ENCODE measurements around the gene PAMR1. TPM values are rescaled to one million over a fixed set of nuclear protein-coding genes. Genes with fewer than 3 reads are reported as not detected.
A peak's percentile ranks its signal among the peaks of the same experiment; 100 is the strongest.
"Not testable (repeated sequence)": the region's sequence is repeated elsewhere in the genome, so short reads cannot be mapped to it uniquely, and the experiment has no call there.

Gene PAMR1, protein sequence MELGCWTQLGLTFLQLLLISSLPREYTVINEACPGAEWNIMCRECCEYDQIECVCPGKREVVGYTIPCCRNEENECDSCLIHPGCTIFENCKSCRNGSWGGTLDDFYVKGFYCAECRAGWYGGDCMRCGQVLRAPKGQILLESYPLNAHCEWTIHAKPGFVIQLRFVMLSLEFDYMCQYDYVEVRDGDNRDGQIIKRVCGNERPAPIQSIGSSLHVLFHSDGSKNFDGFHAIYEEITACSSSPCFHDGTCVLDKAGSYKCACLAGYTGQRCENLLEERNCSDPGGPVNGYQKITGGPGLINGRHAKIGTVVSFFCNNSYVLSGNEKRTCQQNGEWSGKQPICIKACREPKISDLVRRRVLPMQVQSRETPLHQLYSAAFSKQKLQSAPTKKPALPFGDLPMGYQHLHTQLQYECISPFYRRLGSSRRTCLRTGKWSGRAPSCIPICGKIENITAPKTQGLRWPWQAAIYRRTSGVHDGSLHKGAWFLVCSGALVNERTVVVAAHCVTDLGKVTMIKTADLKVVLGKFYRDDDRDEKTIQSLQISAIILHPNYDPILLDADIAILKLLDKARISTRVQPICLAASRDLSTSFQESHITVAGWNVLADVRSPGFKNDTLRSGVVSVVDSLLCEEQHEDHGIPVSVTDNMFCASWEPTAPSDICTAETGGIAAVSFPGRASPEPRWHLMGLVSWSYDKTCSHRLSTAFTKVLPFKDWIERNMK
- polyA plus RNA-seq (2013, experiment 1 of 2; ENCODE audit: insufficient read length) = 10.6 TPM
- 10.6 TPM for polyA plus RNA-seq (2013, experiment 2 of 2; ENCODE audit: insufficient read length)

DNA sequence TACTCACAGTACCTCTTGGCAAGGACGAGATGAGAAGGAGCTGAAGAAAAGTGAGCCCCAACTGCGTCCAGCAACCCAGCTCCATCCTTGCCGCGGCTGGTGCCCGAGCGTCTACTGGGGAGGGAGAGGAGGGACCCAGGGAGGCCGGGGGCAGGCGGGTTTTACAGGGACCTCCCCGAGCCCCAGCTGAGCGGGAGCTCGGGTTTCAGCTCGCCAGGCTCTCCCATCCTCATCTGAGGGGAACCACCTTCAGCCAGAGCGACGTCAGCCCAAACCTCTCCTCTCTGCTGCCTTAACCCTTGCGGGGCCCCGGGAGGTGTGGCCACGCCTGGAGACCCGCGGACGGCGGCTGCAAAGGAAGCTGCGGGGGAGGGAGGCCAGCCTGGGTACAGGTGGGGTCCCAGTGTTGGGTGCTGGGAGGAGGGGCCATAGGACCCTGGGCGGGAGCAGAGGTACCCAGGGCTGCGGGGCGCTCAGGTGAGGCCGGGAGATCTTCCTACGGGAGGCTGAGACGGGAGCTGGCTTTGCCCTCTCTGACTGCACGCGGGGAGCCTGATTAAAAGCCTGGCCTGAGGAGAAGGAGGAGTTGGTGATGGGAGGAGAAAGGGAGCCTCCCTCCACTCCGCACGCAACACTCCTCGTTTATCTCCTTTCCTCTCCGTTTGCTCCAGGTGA, at the start of gene PAMR1:
Gene PAMR1, minus strand, starts transcription at position 116 of the 675 bp plus-strand sequence. Its CDS starts 31 bp downstream, at position 85.
- DNase-seq = peak; percentile 63

GRCh38 chr11:35571696-35572095, 46.3 kb upstream of the PAMR1 start:
- DNase-seq = no peak

DNA sequence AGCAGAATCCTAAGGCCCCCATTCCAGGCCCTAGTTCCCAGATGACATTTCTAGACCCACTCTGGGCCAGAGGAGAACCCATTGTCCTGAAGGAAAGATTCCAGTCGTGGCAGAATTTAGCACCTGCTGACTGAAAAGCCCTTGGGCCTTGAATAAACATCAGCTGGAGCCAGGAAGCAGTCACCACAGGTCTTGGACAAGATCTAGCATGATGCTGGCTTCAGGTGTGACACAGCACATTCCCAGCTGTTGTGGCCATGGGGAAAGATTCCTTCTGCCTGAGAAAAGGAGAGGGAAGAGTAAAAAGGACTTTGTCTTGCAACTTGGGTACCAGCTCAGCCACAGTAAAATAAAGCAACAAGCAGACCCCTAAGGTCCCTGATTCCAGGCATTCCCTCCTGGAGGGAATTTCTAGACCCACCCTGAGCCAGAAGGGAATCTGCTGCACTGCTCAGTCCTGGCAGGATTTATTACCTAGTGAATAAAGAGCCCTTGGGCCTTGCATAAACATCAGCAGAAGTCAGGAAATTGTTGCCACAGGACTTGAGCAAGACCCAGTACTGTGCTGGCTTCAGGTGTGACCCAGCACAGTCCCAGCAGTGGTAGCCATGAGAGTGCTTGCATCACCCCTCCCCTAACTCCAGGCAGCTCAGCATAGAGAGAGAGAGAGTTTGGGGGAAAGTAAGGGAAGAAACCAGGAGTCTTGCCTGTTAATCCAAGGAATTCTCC, 42.5 kb upstream of the PAMR1 start:
- no peak for DNase-seq

GRCh38 chr11:35566885-35567284, 41.5 kb upstream of the PAMR1 start:
- DNase-seq = no peak

- DNase-seq = peak; percentile 60
Measured at GRCh38 chr11:35566181-35566580, 40.8 kb upstream of the PAMR1 start.

DNA sequence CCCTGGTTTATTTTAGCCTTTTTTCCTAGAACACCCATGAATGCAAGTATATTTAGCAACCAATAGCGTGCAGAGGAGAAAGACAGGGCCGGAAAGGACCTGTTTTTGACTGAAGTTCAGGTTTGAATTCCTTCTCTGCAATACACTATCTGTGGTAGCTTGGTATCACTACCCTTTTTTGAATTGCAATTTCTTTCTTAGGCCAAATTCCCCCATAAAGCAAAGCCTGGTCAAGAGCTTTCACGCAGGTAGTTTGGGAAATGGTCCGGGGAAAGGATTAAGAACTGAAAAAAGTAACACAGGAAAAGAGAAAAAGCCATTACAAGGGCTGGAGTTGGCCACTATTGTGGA, 38.8 kb upstream of the PAMR1 start:
- no peak for DNase-seq

- peak; percentile 85 for DNase-seq
Measured at GRCh38 chr11:35563484-35564244, 38.2 kb upstream of the PAMR1 start.

DNA sequence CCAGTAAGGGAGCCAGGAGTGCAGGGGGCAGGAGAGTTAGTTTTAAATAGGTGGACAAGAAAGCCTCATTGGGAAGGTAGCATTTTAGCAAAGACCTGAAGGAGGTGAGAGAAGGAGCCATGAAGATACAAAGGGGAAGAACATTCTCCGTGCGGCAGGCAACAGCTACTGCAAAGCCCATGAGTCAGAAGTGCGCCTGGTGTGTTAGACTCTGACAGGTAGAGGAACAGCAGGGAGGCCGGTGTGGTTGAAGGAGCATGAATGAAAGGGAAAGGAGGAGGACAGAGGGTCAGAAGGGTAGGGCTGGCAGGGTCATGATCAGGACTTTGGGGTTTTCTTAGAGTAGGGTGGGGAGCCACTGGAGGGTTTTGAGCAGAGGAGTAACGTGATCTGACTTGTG, 34.5 kb upstream of the PAMR1 start:
- DNase-seq = no peak

DNA sequence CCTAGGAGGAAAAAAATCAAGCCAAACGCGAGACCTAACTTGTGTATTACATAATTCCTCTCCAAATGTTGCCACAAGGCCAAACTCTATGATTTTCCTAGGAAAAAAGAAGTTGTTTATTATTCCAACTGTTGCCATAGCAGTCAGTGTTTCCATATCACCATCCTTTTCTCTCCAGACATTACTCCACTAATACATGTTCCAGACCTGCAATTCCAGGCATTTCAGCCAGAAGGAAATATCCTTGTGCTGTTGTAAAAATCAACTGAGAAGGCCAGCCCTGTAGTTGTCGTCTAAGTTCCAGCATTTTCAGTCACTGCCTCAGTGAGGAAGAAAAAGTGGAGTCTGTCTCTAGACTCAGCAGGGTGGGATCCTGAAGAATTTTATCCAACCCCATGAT, 33.1 kb upstream of the PAMR1 start:
- peak; percentile 53 for DNase-seq

DNA sequence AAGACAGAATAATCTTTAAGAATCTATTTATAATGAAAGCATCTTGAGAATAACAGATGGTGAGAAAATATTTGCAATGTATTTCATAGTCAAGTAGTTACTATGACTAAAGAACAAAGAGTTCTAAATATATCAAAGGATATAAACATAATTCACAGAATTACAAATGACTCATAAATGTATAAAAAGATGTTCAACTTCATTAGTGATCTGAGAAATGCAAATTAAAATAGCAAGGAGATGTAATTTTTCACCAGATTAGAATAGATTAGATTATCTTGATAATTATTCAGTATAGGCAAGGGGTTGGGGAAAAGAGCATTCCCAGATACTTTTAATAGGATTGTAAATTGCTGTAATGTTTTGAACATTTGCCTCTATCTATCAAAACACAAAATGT, 30.1 kb upstream of the PAMR1 start:
- DNase-seq = no peak

DNA sequence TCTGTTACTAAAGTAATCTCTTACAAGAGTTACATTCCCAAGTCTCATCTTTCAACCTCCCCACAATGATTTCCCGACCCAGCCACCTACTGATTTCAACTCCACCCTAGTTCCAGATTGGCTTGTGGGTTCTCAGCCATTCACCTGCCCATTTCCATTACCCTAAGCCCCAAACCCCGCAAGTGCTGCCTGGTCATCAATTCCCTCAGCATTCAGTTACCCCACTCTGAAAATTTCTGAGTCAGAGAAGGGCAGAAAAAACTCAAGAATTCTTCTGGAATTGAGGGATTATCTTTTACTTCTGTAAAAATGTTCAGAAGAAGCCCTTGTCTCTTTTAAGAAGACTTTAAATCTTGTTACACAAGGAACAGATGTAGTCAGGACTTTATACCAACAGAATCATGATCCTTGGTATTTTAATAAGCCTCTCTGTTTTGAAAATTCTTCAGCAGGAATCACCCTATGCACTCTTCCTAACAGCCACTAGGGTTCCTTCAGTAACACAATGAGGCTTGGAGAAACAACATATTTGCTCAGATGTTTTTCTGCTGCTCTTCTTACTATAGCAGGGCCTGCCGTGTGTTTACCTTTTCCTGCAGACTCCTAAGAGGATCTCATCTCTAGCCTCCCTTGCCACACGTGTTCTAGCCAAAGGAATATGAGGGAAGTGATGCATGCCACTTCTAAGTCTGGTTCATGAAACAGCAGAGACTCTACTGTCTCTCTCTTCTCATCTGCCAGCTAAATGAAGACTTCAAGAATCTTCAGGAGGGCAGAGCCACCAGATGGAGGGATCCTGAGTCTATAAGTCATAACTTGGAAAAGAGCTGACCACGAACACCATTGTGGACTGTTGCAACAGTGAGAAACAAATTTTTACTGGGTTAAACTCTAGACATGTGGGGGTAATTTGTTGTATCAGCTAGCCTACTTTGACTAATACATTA, 29.3 kb upstream of the PAMR1 start:
- DNase-seq = peak; percentile 65

- DNase-seq = peak; percentile 92
Measured at GRCh38 chr11:35553831-35554230, 28.4 kb upstream of the PAMR1 start.

DNA sequence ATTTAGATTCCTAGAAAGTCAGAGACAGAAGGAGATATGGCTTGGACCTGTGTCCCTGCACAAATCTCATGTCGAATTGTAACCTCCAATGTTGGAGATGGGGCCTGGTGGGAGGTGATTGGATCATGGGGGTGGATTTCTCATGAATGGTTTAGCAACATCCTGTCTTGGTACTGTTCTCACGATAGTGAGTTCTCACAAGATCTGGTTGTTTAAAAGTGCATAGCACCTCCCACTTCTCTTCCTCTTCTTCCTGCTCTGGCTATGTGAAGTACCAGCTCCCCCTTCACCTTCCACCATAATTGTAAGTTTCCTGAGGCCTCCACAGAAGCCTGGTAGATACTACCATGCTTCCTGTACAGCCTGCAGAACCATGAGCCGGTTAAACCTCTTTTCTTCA, 27.6 kb upstream of the PAMR1 start:
- DNase-seq = no peak

DNA sequence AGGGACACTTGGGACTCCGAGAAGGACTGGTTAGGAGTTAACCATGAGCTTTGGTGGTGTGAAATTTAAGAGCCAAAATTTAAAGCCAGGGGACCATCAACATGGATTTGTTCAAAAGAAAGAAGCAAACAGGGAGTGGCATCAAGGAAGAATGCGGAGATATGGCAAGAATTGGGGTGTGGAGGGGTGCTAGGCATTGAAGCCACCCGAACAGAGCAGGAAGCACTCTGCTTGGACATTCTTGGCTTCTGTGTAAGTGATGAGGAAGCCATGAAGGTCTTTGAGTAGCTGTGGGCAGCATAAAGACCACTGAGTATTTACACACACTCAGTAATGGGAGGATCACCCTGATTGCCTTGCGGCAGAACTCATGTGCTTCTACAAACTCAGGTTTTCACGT, 27.2 kb upstream of the PAMR1 start:
- no peak for DNase-seq

- DNase-seq = no peak
Measured at GRCh38 chr11:35550374-35551036, 25.1 kb upstream of the PAMR1 start.

- peak; percentile 96 for DNase-seq
Measured at GRCh38 chr11:35549787-35550186, 24.4 kb upstream of the PAMR1 start.

DNA sequence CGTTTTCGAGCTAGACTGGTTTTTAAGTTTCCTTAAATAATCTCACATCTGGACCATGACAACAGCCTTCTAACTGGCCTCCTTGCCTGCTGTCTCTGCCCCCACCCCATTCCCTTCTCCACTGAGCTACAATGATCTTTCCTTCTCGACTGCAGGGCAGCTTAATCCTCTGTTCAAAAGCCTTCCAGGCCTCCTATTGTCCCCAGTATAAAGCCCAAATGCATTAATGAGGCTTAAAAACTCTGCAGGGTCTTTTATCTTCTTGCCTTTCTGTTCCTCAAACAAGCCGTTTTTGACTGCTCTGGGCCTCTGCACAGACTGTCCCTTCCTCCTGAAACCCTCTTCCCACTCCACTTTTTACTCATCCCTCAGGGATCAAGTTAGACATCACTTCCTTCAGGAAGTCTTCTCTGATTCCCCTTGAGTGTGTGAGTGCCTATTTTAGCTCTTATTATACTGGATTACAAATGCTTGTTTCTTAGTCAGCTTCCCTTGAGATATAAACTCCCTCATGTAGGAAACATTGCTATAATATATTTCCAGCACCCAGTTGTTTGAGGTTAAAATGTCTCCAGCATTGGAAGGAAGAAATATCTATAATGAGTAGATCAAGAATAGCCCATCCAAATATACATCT, 23.6 kb upstream of the PAMR1 start:
- DNase-seq = peak; percentile 78

GRCh38 chr11:35547995-35548394, 22.6 kb upstream of the PAMR1 start:
- DNase-seq = not testable (repeated sequence)

DNA sequence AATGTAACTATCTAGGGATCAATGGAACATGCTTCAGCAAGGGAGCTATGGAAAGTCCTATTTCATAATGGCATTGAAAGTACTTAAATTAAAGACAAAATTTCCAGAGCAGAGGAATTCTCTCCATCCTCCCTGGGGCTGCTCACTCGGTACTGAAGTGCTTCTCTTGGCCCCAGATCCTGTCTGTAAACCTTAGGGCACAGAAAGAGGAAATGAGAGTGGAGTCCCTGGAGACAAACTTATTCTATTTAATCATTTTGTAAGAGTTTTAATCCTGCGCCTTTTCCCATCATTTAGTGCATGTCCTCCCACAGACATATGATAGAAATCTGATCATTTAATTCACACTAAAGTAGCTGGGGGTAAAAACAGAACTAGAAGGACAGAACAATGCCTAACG, 20.9 kb upstream of the PAMR1 start:
- DNase-seq = no peak
